ENCODE results near the gene PLA2G6. TPM values are rescaled to one million over a fixed set of nuclear protein-coding genes. Genes with fewer than 3 reads are reported as not detected.

Gene PLA2G6
- total RNA-seq, 1 experiment from 2014 or later: 24.1 TPM

GRCh38 chr22:38189104-38189503, 7.5 kb upstream of the PLA2G6 start:
- Histone ChIP-seq H2BK120ac (ENCODE audit: low read depth, low read length, poor library complexity, severe bottlenecking) (no peak overlapping the region), H3K4ac (ENCODE audit: low read depth, low read length) (no peak overlapping the region), H4K20me1 (ENCODE audit: control insufficient read depth, insufficient read depth, insufficient read length) (no peaks in the 10 kb centered on the region), H3K14ac (ENCODE audit: insufficient read depth, low read length) (no peak overlapping the region), H3K79me2 (ENCODE audit: insufficient read depth, low read length) (no peaks in the 10 kb centered on the region), H4K91ac (ENCODE audit: insufficient read length, low read depth, low read length) (no peak overlapping the region), H2AFZ (ENCODE audit: low read length) (no peak overlapping the region), H3T11ph (ENCODE audit: low read length) (no peak overlapping the region), H3K23me2 (ENCODE audit: insufficient read length, low read depth, low read length, poor library complexity, severe bottlenecking) (no peaks in the 10 kb centered on the region), H3K18ac (ENCODE audit: insufficient read length, low read depth, low read length) (no peak overlapping the region), H3K56ac (ENCODE audit: insufficient read length, low read depth, low read length) (no peak overlapping the region), H3K23ac (ENCODE audit: insufficient read length, low read depth, low read length) (no peak overlapping the region), H3K27ac (ENCODE audit: insufficient read length, low read depth, low read length) (no peak overlapping the region), H2AK5ac (ENCODE audit: insufficient read length, low read length) (no peak overlapping the region), H3K9me3 (ENCODE audit: control insufficient read depth, low read depth, low read length) (no peaks in the 10 kb centered on the region), H3K27me3 (ENCODE audit: insufficient read depth, low read length) (no peaks in the 10 kb centered on the region; the same call in 1 of the 2 replicates), H3K9ac (ENCODE audit: extremely low read depth, insufficient read length, low read length) (no peak overlapping the region), H4K5ac (ENCODE audit: insufficient read length, low read depth, low read length) (no peak overlapping the region), H2BK20ac (ENCODE audit: low read depth, low read length, poor library complexity, severe bottlenecking) (no peak overlapping the region), H4K8ac (replicated peaks; ENCODE audit: insufficient read length, low read depth, low read length) (no peak overlapping the region), H2BK5ac (ENCODE audit: insufficient read length, low read length) (no peak overlapping the region), H3K79me1 (ENCODE audit: insufficient read depth, low read depth, low read length, poor library complexity, severe bottlenecking) (no peaks in the 10 kb centered on the region), H3K4me1 (ENCODE audit: insufficient read depth, low read length) (no peaks in the 10 kb centered on the region), H2BK12ac (ENCODE audit: insufficient read length, low read depth, low read length) (no peak overlapping the region), H2BK15ac (ENCODE audit: low read depth, low read length) (no peak overlapping the region), H3K4me2 (ENCODE audit: insufficient read depth, insufficient read length, low read length) (no peak overlapping the region)
- Mint-ChIP-seq H3K4me3 (no peak overlapping the region; a peak in 1 of 5 replicates), H3K36me3 (ENCODE audit: insufficient read depth in 1 of 3, low read depth in 3 of 3) (no peaks in the 10 kb centered on the region), H3K4me1 (peaks cover 7 to 14% of the 10 kb centered on the region in 2 experiments), H3K27me3 (ENCODE audit: low read depth) (peaks cover 33% of the 10 kb centered on the region), H3K9me3 (peaks cover 5 to 12% of the 10 kb centered on the region in 2 experiments), H3K27ac (no peak overlapping the region)
- WGBS (ENCODE audit: extremely low coverage, insufficient read length, low lambda C conversion rate): no CpG with 5 or more reads among the region's 3 CpGs
- no peak for DNase-seq
- TF ChIP-seq, protein P1, sequence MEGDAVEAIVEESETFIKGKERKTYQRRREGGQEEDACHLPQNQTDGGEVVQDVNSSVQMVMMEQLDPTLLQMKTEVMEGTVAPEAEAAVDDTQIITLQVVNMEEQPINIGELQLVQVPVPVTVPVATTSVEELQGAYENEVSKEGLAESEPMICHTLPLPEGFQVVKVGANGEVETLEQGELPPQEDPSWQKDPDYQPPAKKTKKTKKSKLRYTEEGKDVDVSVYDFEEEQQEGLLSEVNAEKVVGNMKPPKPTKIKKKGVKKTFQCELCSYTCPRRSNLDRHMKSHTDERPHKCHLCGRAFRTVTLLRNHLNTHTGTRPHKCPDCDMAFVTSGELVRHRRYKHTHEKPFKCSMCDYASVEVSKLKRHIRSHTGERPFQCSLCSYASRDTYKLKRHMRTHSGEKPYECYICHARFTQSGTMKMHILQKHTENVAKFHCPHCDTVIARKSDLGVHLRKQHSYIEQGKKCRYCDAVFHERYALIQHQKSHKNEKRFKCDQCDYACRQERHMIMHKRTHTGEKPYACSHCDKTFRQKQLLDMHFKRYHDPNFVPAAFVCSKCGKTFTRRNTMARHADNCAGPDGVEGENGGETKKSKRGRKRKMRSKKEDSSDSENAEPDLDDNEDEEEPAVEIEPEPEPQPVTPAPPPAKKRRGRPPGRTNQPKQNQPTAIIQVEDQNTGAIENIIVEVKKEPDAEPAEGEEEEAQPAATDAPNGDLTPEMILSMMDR (conservative IDR thresholded peaks at IDR 0.05): no peak

Data from H9 (cell line).